Activated CD4-positive, alpha-beta memory T cell treated with anti-CD3 and anti-CD28 coated beads, Interleukin-2, amount 10 ng/mL, durations not matched to agents 7 days and 5 days (primary cell): Measurements from ENCODE around the gene PHACTR3. TPM values are rescaled to one million over a fixed set of nuclear protein-coding genes. Genes with fewer than 3 reads are reported as not detected.

ENCODE experiments used
- CTCF ChIA-PET: fragments of 350-600 bp; sonication (Branson Sonifier 250); formaldehyde crosslinking; loops from one replicate; lab custom pipeline; 2021; ENCODE audit warnings: antibody characterized with exemption, inconsistent platforms; lab: Charles Lee
- POLR2A ChIA-PET: fragments of 350-600 bp; sonication (Branson Sonifier 250); formaldehyde crosslinking; loops from one replicate; lab custom pipeline; 2021; ENCODE audit warnings: antibody characterized with exemption; lab: Charles Lee
- DNase-seq: peaks from one replicate; pipeline ENCODE4 v3.0.0-alpha.2; 2020
- H3K27ac Mint-ChIP-seq: one replicate; pipeline ENCODE4 v1.8.0; 2021; ENCODE audit warnings: mild to moderate bottlenecking, mixed read lengths
- H3K27me3 Mint-ChIP-seq: one replicate; pipeline ENCODE4 v1.8.0; 2021; ENCODE audit warnings: mixed read lengths
- H3K36me3 Mint-ChIP-seq: one replicate; pipeline ENCODE4 v1.8.0; 2021; ENCODE audit warnings: low read depth, mixed read lengths
- H3K4me1 Mint-ChIP-seq: one replicate; pipeline ENCODE4 v1.8.0; 2021; ENCODE audit warnings: mixed read lengths
- H3K4me3 Mint-ChIP-seq: one replicate; pipeline ENCODE4 v1.8.0; 2021; ENCODE audit warnings: mild to moderate bottlenecking, mixed read lengths
- H3K9me3 Mint-ChIP-seq: one replicate; pipeline ENCODE4 v1.8.0; 2021; ENCODE audit warnings: mixed read lengths
- total RNA-seq, 2 experiments: library from RNA; stranded (reverse); gene quantifications; one replicate each; pipeline ENCODE4 v1.2.3, GENCODE V29; 2021

The PHACTR3 gene
- total RNA-seq, 2 experiments from 2014 or later = not detected

DNA sequence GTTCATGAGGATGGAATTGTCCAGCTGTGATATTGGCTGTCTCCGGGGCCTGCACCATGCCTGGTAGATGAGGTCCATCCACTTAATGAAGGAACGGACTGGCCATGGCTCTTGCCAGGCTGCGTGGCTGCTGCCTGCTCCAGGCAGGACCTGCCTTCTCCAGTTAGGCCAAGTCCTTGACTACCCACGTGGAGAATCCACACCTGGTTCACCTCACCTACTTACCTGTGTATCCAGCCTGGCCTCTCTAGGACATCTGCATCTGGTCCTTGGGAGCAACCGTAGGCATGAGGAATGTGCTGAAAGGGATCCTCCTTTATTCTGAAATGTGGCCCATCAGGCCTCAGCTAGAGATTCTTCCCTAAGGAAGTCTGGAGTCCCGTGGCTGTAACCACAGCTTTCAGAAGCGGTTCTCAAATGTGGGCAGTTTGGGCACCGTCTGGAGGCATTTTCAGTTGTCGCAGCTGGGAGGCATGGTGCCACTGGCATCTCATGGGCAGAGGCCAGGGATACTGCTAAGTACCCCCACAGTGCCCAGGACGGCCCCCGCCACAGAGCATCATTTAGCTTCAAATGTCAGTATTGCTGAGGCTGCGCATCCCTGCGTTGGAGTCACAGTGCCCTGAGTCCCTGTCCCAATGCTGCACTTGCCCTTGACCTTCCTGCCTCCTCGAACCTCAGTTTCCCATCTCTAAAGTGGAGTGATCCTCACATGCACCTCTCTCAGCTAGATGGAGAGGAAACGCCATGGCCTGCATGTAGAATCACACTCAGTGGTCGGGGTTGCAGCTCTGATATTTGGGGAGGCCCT lies 67.5 kb downstream of the PHACTR3 start:
- POLR2A ChIA-PET = no interaction called here

DNA sequence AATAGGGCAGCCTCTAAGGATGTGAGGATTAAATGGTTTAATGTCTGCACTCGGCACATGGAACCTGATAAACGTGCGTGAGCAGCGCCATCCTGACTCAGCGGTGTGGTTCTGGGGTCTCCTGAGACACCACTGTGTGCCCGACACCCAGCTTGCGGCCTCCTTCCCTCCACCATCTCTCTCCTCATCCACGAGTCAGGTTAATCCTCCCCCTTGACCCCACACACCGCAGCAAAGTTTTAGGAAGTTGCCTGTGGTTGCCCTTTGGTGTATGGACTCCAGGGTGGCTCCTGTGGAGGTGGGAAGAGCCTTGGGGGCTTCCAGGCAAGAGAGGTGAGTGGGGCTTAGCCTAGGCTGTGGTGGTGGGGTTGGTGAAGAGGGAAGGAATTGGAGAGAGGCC lies 68.2 kb downstream of the PHACTR3 start:
- Mint-ChIP-seq H3K27me3 (no peaks in the 10 kb centered on the region), H3K36me3 (no peaks in the 10 kb centered on the region), H3K9me3 (no peaks in the 10 kb centered on the region), H3K27ac (no peak overlapping the region), H3K4me3 (no peak overlapping the region), H3K4me1 (no peaks in the 10 kb centered on the region)
- no peak for DNase-seq
- POLR2A ChIA-PET = no interaction called here
- CTCF ChIA-PET = no interaction called here

More for the DNA sequence above, 67.5 kb downstream of the PHACTR3 start:
- H3K4me1 Mint-ChIP-seq = no peaks in the 10 kb centered on the region
- H3K27me3 Mint-ChIP-seq = no peaks in the 10 kb centered on the region
- no peak overlapping the region for H3K27ac Mint-ChIP-seq
- CTCF ChIA-PET = no interaction called here
- no peak overlapping the region for H3K4me3 Mint-ChIP-seq
- H3K36me3 Mint-ChIP-seq = no peaks in the 10 kb centered on the region
- no peaks in the 10 kb centered on the region for H3K9me3 Mint-ChIP-seq
- DNase-seq = no peak

DNA sequence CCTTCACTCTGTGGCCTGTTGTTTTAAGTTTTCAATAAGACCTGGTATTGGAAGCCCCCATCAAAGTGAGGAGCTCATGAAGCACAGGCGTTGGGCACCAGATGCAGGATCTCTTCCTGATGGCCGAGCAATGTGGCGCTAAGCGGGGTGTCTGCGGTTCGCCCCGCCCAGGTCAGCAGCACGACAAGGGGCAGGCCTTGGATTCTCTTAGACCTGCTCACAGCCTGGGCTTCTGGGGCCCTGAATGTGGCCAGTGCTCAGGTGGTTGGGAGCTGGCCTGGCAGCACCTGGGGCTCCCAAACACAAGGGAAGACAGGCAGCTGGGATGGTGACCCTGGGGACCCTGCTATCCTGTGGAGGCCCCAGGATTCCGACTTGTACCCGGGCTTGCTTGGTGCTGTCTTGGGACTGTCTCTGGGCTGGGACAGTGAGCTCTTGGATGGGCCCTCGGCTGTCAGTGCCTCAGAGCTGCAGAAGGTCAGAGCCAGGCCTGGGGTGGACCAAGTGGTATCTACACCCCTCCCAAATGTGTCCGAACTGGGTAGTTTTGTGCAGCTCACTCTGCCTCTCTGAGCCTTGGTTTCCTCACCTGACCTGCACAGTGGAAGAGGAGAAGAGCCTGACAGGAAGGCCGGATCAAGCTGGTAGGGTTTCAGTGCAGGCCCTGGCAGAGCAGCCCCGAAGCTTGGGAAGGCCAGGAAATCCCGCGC lies 69.1 kb downstream of the PHACTR3 start:
- no peaks in the 10 kb centered on the region for H3K27me3 Mint-ChIP-seq
- DNase-seq = no peak
- CTCF ChIA-PET = no interaction called here
- H3K9me3 Mint-ChIP-seq = no peaks in the 10 kb centered on the region
- no peak overlapping the region for H3K4me3 Mint-ChIP-seq
- POLR2A ChIA-PET = no interaction called here
- H3K4me1 Mint-ChIP-seq = no peaks in the 10 kb centered on the region
- no peaks in the 10 kb centered on the region for H3K36me3 Mint-ChIP-seq
- no peak overlapping the region for H3K27ac Mint-ChIP-seq

DNA sequence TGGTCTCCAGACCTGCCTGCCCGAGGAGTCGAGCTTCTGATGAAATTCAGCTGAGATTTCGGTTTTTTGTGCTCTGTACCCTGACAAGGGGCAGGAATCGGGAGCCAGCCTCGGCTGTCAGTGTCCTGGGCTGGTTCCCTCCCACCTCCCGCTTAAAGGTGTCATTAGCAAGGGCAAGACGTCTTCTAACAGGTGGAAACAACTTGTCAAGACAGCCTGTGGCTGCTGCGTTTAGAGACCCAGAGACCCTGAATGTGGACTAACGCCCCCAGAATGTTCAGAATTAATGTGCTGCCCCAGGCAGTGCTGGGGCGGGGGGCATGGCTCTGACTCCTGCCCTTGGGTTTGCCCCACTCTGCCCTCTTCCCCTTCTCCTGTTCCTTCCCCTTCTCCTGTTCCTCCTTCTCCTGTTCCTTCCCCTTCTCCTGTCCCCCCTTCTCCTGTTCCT lies 69.7 kb downstream of the PHACTR3 start:
- CTCF ChIA-PET = no interaction called here
- H3K9me3 Mint-ChIP-seq = no peaks in the 10 kb centered on the region
- no peaks in the 10 kb centered on the region for H3K36me3 Mint-ChIP-seq

DNA sequence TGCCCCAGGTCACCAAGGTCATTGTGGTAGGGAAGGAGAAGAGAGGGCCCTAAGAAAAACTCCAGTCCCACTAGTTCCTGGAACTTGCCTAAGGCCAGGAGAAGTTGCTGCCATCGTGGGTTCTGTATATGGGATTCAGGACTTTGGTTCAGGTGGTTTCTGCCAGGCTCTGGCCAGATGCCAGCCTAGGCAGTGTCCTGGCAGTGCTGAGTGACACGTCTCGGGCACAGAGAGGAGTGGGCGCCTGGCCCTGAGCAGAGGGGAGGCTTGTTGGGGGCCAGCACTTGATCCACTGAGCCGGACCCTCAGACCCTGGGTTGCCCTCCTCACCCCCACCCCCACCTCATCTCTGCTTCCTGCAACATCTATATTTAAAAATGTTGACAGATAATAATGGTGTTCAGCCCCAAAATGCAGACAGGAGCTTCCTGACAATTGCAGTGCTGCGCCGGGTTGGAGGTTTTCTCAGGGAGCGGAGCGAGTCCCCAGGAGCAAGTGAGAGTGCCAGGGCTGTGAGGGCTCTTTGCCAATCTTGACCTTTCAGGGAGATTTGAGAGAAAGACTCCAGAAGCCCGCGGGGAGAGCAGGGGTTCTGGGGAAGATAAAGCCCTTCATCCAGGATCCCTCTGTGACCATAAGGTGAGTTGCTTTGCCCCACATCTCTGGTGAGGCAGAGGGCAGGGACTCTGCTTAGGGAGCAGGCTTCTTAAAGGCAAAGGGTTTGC lies 71.9 kb downstream of the PHACTR3 start:
- H3K27me3 Mint-ChIP-seq = peaks cover 2% of the 10 kb centered on the region
- no peaks in the 10 kb centered on the region for H3K9me3 Mint-ChIP-seq
- no peak overlapping the region for H3K27ac Mint-ChIP-seq
- ChIA-PET CTCF (no interaction called here), POLR2A (no interaction called here)
- H3K36me3 Mint-ChIP-seq = no peaks in the 10 kb centered on the region
- H3K4me3 Mint-ChIP-seq = no peak overlapping the region
- no peaks in the 10 kb centered on the region for H3K4me1 Mint-ChIP-seq
- no peak for DNase-seq

More for the DNA sequence above, 69.7 kb downstream of the PHACTR3 start:
- no peak for DNase-seq
- Mint-ChIP-seq H3K4me3 (no peak overlapping the region), H3K4me1 (no peaks in the 10 kb centered on the region), H3K27me3 (no peaks in the 10 kb centered on the region), H3K27ac (no peak overlapping the region)
- POLR2A ChIA-PET = no interaction called here

DNA sequence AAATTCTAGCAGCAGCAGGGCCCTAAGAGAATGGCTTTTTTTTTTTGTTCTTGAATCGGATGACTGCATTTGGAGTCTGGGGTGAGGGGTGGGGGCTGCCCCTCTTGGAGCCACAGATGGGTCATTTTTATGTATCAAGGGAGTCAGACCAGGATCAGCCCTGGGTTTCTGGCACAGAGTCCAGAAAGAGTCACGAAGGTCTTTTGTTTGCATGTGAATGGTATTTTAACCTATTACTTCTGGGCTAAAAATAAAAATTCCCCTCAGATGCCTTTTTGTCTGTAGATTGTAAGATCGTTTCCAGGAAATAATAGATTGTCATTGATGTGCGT lies 72.5 kb downstream of the PHACTR3 start:
- POLR2A ChIA-PET = no interaction called here
- no peak overlapping the region for H3K4me3 Mint-ChIP-seq
- H3K27ac Mint-ChIP-seq = no peak overlapping the region
- H3K36me3 Mint-ChIP-seq = no peaks in the 10 kb centered on the region
- no peaks in the 10 kb centered on the region for H3K9me3 Mint-ChIP-seq
- DNase-seq = no peak
- no peaks in the 10 kb centered on the region for H3K4me1 Mint-ChIP-seq
- H3K27me3 Mint-ChIP-seq = peaks cover 2% of the 10 kb centered on the region
- CTCF ChIA-PET = no interaction called here

DNA sequence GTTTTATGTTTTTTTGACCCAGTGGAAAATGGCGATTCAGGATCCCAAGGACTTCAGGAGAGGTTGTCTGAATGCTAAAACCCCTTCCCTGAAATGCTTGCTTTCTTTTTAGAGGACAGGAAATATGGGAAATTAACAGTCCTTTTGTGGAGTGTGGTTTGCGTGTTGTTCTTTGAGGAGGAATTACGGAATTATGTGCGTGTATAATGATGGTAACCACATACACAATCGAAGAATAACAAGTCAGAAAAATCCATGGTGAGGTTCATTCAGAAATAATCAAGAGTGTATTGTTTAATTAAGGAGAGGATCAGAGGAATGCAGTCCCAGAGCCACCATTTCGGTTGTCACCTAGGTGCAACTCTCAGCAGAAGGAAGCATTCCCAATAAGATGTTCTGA lies 73.2 kb downstream of the PHACTR3 start:
- ChIA-PET CTCF (no interaction called here), POLR2A (no interaction called here)
- H3K36me3 Mint-ChIP-seq = no peaks in the 10 kb centered on the region
- H3K4me1 Mint-ChIP-seq = no peaks in the 10 kb centered on the region
- peaks cover 2% of the 10 kb centered on the region for H3K27me3 Mint-ChIP-seq
- no peak overlapping the region for H3K27ac Mint-ChIP-seq
- DNase-seq = no peak
- H3K9me3 Mint-ChIP-seq = no peaks in the 10 kb centered on the region
- no peak overlapping the region for H3K4me3 Mint-ChIP-seq

DNA sequence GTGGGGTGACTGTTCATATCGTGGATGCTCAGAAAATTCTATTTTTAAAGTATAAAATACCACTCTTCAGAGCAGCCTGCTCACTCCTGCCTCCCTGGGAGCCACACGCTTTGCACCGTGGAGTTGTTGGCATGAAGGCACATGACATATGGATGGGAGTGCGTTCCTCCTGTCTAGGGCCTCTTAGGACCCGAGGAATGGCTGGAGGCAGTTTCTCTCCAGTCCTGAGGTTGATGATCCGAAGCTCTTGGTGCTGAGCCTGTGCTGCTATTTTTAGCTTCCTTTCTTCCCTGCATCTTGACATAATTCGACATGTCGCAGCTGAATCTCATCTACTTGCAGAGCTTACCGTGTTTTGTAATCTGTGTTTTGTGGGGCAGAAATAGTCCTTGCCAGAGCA lies 73.9 kb downstream of the PHACTR3 start:
- Mint-ChIP-seq H3K36me3 (no peaks in the 10 kb centered on the region), H3K4me3 (no peak overlapping the region), H3K27me3 (peaks cover 2% of the 10 kb centered on the region), H3K27ac (no peak overlapping the region), H3K9me3 (no peaks in the 10 kb centered on the region), H3K4me1 (no peaks in the 10 kb centered on the region)
- DNase-seq = no peak
- ChIA-PET CTCF (no interaction called here), POLR2A (no interaction called here)

DNA sequence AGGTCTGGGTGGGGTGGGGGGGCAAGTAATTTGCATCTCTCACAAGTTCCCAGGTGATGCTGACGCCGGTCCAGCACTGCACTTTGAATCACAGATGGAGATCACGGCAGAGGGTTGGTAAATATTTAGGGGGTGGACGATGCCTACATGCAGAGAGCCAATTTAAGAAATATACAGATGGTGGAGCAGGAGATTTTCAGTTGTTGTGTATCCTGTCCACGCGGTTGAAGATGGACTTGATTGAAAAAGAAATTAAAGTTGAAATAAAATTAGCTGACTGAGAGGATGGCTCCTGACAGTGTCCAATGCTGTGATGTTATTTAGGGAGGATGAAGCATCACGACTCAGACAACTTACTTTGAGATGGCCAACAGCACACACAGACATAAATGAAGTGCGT lies 74.6 kb downstream of the PHACTR3 start:
- Mint-ChIP-seq H3K4me3 (no peak overlapping the region), H3K36me3 (no peaks in the 10 kb centered on the region), H3K4me1 (no peaks in the 10 kb centered on the region), H3K27ac (no peak overlapping the region), H3K27me3 (peaks cover 2% of the 10 kb centered on the region), H3K9me3 (no peaks in the 10 kb centered on the region)
- DNase-seq = no peak
- ChIA-PET CTCF (no interaction called here), POLR2A (no interaction called here)

DNA sequence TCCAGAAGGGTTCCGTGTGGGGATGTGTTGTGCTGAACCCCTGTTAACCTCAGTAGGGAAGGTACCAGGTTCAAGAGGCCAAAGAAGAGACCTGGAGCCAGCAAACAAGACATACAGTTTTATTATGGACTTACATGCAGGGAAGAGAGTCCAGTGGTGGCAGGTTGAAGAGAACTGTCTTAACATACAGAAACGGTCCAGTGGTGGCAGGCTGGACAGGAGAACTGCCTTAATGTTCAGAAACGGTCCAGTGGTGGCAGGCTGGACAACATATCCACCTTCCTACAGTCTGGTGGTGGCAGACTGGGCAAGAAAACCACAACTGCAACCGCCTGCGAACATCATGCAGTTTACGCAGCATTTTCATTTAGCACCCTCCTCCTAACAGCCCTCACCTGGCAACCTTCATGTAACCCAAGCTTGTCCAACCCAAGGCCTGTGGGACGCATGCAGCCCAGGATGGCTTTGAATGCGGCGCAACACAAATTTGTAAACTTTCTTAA lies 75.9 kb downstream of the PHACTR3 start:
- Mint-ChIP-seq H3K27ac (no peak overlapping the region), H3K4me1 (no peaks in the 10 kb centered on the region), H3K9me3 (no peaks in the 10 kb centered on the region), H3K4me3 (no peak overlapping the region), H3K36me3 (no peaks in the 10 kb centered on the region), H3K27me3 (peaks cover 2% of the 10 kb centered on the region)
- ChIA-PET CTCF (no interaction called here), POLR2A (no interaction called here)
- DNase-seq = no peak

DNA sequence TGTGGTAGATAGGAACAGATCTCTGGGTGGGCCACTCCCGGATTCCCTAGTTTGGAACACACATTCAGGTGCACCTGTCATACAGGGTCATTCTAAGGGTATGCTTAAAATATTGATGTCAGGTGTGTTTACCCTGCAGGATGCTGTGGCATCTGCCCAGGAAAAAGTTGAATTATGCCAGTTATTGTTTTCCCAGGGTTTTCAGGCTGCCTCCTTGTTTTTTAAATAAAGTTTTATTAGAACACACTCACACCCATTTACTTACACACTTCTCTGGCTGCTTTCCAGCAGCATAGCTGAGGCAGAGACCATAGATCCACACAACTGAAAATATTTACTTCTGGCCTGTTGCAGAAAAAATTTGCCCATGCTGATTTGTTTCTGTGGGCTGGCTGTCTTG lies 76.5 kb downstream of the PHACTR3 start:
- H3K9me3 Mint-ChIP-seq = no peaks in the 10 kb centered on the region
- H3K4me1 Mint-ChIP-seq = no peaks in the 10 kb centered on the region

DNA sequence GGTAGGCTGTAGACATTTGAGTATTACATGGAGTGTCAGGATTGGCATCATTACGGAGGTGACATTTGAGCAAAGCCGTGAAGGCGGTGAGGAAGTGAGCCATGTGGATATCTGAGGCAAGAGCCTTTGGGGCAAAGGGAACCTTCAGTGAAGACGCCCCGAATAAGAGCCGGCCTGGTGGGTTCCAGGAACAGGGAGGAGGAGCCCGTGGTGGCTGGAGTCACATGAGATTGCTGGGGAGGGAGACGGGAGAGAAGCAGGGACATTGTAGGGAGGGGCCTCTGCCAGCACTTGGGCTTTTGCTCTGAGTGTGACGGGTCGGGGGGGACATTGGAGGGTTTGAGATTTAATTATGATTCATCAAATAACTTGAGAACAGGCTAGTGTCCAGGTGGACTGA lies 78.3 kb downstream of the PHACTR3 start:
- CTCF ChIA-PET = no interaction called here
- H3K27me3 Mint-ChIP-seq = peaks cover 2% of the 10 kb centered on the region
- no peaks in the 10 kb centered on the region for H3K36me3 Mint-ChIP-seq
- H3K27ac Mint-ChIP-seq = no peak overlapping the region
- no peak for DNase-seq
- no peaks in the 10 kb centered on the region for H3K9me3 Mint-ChIP-seq
- no peaks in the 10 kb centered on the region for H3K4me1 Mint-ChIP-seq
- POLR2A ChIA-PET = no interaction called here
- no peak overlapping the region for H3K4me3 Mint-ChIP-seq

More for the DNA sequence above, 76.5 kb downstream of the PHACTR3 start:
- ChIA-PET POLR2A (no interaction called here), CTCF (no interaction called here)
- DNase-seq = no peak
- Mint-ChIP-seq H3K4me3 (no peak overlapping the region), H3K27me3 (peaks cover 2% of the 10 kb centered on the region), H3K36me3 (no peaks in the 10 kb centered on the region), H3K27ac (no peak overlapping the region)

DNA sequence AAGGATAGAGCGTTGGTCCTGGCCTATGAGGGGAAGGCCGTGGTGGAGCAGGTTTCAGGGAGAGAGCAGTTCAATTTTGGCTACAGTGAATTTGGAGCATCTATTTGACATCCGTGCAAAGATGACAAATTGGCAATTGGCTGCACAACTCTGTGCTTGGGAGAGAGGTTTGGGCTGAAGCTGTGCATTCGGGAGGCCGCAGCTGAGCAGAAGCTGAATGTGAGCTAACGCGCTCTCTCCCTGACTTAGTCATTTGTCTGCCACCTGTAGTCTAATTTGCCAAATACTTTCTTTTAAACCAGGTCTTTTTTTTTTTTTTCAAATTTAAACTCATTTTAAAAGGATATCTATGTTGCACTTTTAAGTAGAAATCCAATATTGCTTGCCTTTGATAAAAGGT lies 78.8 kb downstream of the PHACTR3 start:
- POLR2A ChIA-PET = no interaction called here
- CTCF ChIA-PET = no interaction called here
- DNase-seq = no peak
- Mint-ChIP-seq H3K36me3 (no peaks in the 10 kb centered on the region), H3K27me3 (peaks cover 2% of the 10 kb centered on the region), H3K27ac (no peak overlapping the region), H3K4me3 (no peak overlapping the region), H3K9me3 (no peaks in the 10 kb centered on the region), H3K4me1 (no peaks in the 10 kb centered on the region)
